H4 (cell line): ENCODE measurements around the gene CASZ1. TPM values are rescaled to one million over a fixed set of nuclear protein-coding genes. Genes with fewer than 3 reads are reported as not detected.

Experiments used
- DNase-seq: peaks from one replicate; pipeline ENCODE4 v3.0.0-alpha.2; 2015; ENCODE audit warnings: low spot score
- total RNA-seq: library from RNA; depleted of rRNA; stranded (reverse); fragments of >200 nt; shearing (Covaris generic); gene quantifications from 2 replicates; pipeline ENCODE4 v1.2.3, GENCODE V29; 2014

The CASZ1 gene
- total RNA-seq, 1 experiment from 2014 or later = 0.17 TPM

GRCh38 chr1:10671622-10672342 lies 124.7 kb downstream of the CASZ1 start:
- DNase-seq = no peak

- no peak for DNase-seq
Measured at GRCh38 chr1:10671090-10671489, 125.4 kb downstream of the CASZ1 start.

GRCh38 chr1:10670190-10670589 lies 126.3 kb downstream of the CASZ1 start:
- no peak for DNase-seq

- DNase-seq = no peak
Measured at GRCh38 chr1:10669570-10669969, 126.9 kb downstream of the CASZ1 start.

- DNase-seq = no peak
Measured at GRCh38 chr1:10667861-10668761, 128.3 kb downstream of the CASZ1 start.

- DNase-seq = no peak
Measured at GRCh38 chr1:10665930-10666850, 130.3 kb downstream of the CASZ1 start.

- DNase-seq = no peak
Measured at GRCh38 chr1:10665226-10665625, 131.2 kb downstream of the CASZ1 start.

GRCh38 chr1:10664251-10664650 lies 132.2 kb downstream of the CASZ1 start:
- no peak for DNase-seq

- no peak for DNase-seq
Measured at GRCh38 chr1:10663678-10664035, 132.8 kb downstream of the CASZ1 start.

GRCh38 chr1:10662824-10663677 lies 133.4 kb downstream of the CASZ1 start:
- no peak for DNase-seq

- no peak for DNase-seq
Measured at GRCh38 chr1:10662090-10662688, 134.3 kb downstream of the CASZ1 start.

- DNase-seq = no peak
Measured at GRCh38 chr1:10661453-10661852, 135.0 kb downstream of the CASZ1 start.

GRCh38 chr1:10659646-10660540 lies 136.6 kb downstream of the CASZ1 start:
- DNase-seq = no peak

GRCh38 chr1:10659218-10659617 lies 137.2 kb downstream of the CASZ1 start:
- no peak for DNase-seq

- no peak for DNase-seq
Measured at GRCh38 chr1:10658396-10659066, 137.9 kb downstream of the CASZ1 start.

- no peak for DNase-seq
Measured at GRCh38 chr1:10657088-10657847, 139.2 kb downstream of the CASZ1 start.

GRCh38 chr1:10656431-10656830 lies 140.0 kb downstream of the CASZ1 start:
- no peak for DNase-seq

GRCh38 chr1:10655002-10655401 lies 141.4 kb downstream of the CASZ1 start:
- DNase-seq = no peak
